Measurements from ENCODE around the gene HMG20A. TPM values are rescaled to one million over a fixed set of nuclear protein-coding genes. Genes with fewer than 3 reads are reported as not detected.

The HMG20A gene
- total RNA-seq, 1 experiment from 2014 or later = 60.2 TPM

GRCh38 chr15:77417602-77418001 is 3.1 kb upstream of the HMG20A start:
- Histone ChIP-seq H3K9me3 (ENCODE audit: control insufficient read depth, low read depth, low read length) (no peaks in the 10 kb centered on the region), H3K4ac (ENCODE audit: low read depth, low read length) (no peak overlapping the region), H3K27ac (ENCODE audit: insufficient read length, low read depth, low read length) (no peak overlapping the region), H3K23me2 (ENCODE audit: insufficient read length, low read depth, low read length, poor library complexity, severe bottlenecking) (peaks cover 10% of the 10 kb centered on the region), H3K23ac (ENCODE audit: insufficient read length, low read depth, low read length) (no peak overlapping the region), H2BK15ac (ENCODE audit: low read depth, low read length) (no peak overlapping the region), H4K5ac (ENCODE audit: insufficient read length, low read depth, low read length) (no peak overlapping the region), H3K9ac (ENCODE audit: extremely low read depth, insufficient read length, low read length) (no peak overlapping the region), H3K79me1 (ENCODE audit: insufficient read depth, low read depth, low read length, poor library complexity, severe bottlenecking) (peaks cover 3% of the 10 kb centered on the region), H2AFZ (ENCODE audit: low read length) (no peak overlapping the region), H3K18ac (ENCODE audit: insufficient read length, low read depth, low read length) (no peak overlapping the region), H3T11ph (ENCODE audit: low read length) (no peak overlapping the region), H4K91ac (ENCODE audit: insufficient read length, low read depth, low read length) (no peak overlapping the region), H2AK5ac (ENCODE audit: insufficient read length, low read length) (no peak overlapping the region), H3K79me2 (ENCODE audit: insufficient read depth, low read length) (peaks cover 9% of the 10 kb centered on the region; the same call in 1 of the 2 replicates), H3K27me3 (ENCODE audit: insufficient read depth, low read length) (no peaks in the 10 kb centered on the region), H3K56ac (ENCODE audit: insufficient read length, low read depth, low read length) (no peak overlapping the region), H3K14ac (ENCODE audit: insufficient read depth, low read length) (no peak overlapping the region), H3K4me1 (ENCODE audit: insufficient read depth, low read length) (peaks cover 12% of the 10 kb centered on the region; the same call in 1 of the 2 replicates), H4K20me1 (ENCODE audit: control insufficient read depth, insufficient read depth, insufficient read length) (no peaks in the 10 kb centered on the region), H2BK20ac (ENCODE audit: low read depth, low read length, poor library complexity, severe bottlenecking) (no peak overlapping the region), H2BK5ac (ENCODE audit: insufficient read length, low read length) (no peak overlapping the region), H4K8ac (replicated peaks; ENCODE audit: insufficient read length, low read depth, low read length) (no peak overlapping the region), H2BK12ac (ENCODE audit: insufficient read length, low read depth, low read length) (no peak overlapping the region), H2BK120ac (ENCODE audit: low read depth, low read length, poor library complexity, severe bottlenecking) (no peak overlapping the region), H3K4me2 (ENCODE audit: insufficient read depth, insufficient read length, low read length) (no peak overlapping the region)
- peak overlapping the region in 1 of 2 experiments; percentile 61; a peak in 2 of 5 replicates for H3K4me3 Mint-ChIP-seq
- WGBS (ENCODE audit: extremely low coverage, insufficient read length, low lambda C conversion rate) = no CpG with 5 or more reads among the region's 3 CpGs
- H3K36me3 Mint-ChIP-seq (ENCODE audit: insufficient read depth in 1 of 3, low read depth in 3 of 3) = 0 out of 7 replicates have a peak, but pooled peaks cover 0 to 3% (median 0%) of the 10 kb centered on the region in 3 experiments
- H3K27me3 Mint-ChIP-seq (ENCODE audit: low read depth) = peaks cover 18% of the 10 kb centered on the region
- no peak for DNase-seq
- H3K9me3 Mint-ChIP-seq = peaks cover 0 to 3% of the 10 kb centered on the region in 2 experiments; a peak in 1 of 5 replicates
- H3K27ac Mint-ChIP-seq = no peak overlapping the region
- no peak for TF ChIP-seq CTCF (conservative IDR thresholded peaks at IDR 0.05)
- H3K4me1 Mint-ChIP-seq = peaks cover 23 to 27% of the 10 kb centered on the region in 2 experiments

All from H9 (cell line).